Vagina (tissue), 2 donors: ENCODE data around the gene ZNF560. TPM values are rescaled to one million over a fixed set of nuclear protein-coding genes. Genes with fewer than 3 reads are reported as not detected.

Experiments
- DNase-seq, 2 donors: peaks; one replicate each; pipeline ENCODE4 v3.0.0-alpha.2; 2017; ENCODE audit errors: extremely low spot score in 2 of 2
- H3K27ac ChIP-seq: fragments of 200-600 bp; sonication (generic); one replicate; pipeline ENCODE4 v1.5.1; 2019
- H3K27me3 ChIP-seq: fragments of 200-600 bp; sonication (generic); one replicate; pipeline ENCODE4 v1.5.1; 2019
- H3K36me3 ChIP-seq, 2 donors: fragments of 200-600 bp; sonication (generic); one replicate each; pipeline ENCODE4 v1.5.1; 2017 to 2019
- H3K4me1 ChIP-seq: fragments of 200-600 bp; sonication (generic); one replicate; pipeline ENCODE4 v1.5.1; 2019
- H3K4me3 ChIP-seq, 2 donors: fragments of 200-600 bp; sonication (generic); 1 replicate in 1 of 2; 2 replicates in 1 of 2; pipeline ENCODE4 v1.5.1; 2016 to 2019
- H3K9me3 ChIP-seq: fragments of 200-600 bp; sonication (generic); one replicate; pipeline ENCODE4 v1.5.1; 2019
- POLR2A ChIP-seq, 2 donors: fragments of 450-650 bp; IDR thresholded peaks; one replicate each; pipeline ENCODE4 v1.6.1; 2017; ENCODE audit warnings: antibody characterized with exemption in 2 of 2, mild to moderate bottlenecking in 2 of 2, moderate library complexity in 2 of 2
- POLR2AphosphoS5 ChIP-seq, 2 donors: sonication (generic); formaldehyde crosslinking; IDR thresholded peaks; one replicate each; pipeline ENCODE4 v1.9.0; 2017; ENCODE audit warnings: antibody characterized with exemption in 2 of 2, mild to moderate bottlenecking in 2 of 2, low read depth in 1 of 2; ENCODE audit not compliant: insufficient read depth in 1 of 2
- intact Hi-C: fragments of 100-400 bp; cut with DNase I; formaldehyde crosslinking; loops from one replicate; pipeline ENCODE4 v1.15.1; 2023
- total RNA-seq: library from RNA; depleted of rRNA; stranded (reverse); fragments of >200 nt; gene quantifications from one replicate; pipeline ENCODE4 v1.2.3, GENCODE V29; 2016
- TF ChIP-seq, protein P1 (sequence below), 3 experiments: fragments of 450-650 bp in 2 of 3; fragments of 200-600 bp in 1 of 3; sonication (generic) in 1 of 3; IDR thresholded peaks; one replicate each; pipeline ENCODE4 v1.5.1; 2017 to 2019; ENCODE audit warnings: antibody characterized with exemption in 3 of 3, mild to moderate bottlenecking in 2 of 3, moderate library complexity in 2 of 3

Gene ZNF560
- total RNA-seq, 1 donor from 2014 or later: 0.49 TPM

DNA sequence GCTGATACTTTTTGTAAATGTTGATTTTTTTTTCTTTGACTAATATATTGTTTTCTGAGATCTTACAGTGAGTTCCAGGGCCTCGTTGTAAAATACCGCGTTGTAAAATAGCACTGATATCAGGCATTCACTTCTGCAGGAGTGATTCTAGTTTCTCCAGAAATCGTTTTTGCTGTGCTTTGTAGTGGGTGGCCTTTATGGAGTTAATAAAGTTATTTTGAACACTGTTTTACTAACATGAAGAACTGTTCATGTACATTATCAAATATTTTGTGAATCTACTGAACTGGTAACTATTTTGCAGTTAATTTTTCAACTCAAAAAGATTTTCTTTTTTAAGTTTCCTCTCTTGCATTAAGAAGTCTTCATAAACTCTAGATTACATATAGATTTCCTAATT is 62.1 kb downstream of the ZNF560 start:
- peak overlapping the region in 1 of 2 donors; percentile 71 for H3K4me3 ChIP-seq
- DNase-seq: no peak
- H3K9me3 ChIP-seq: no peaks in the 10 kb centered on the region
- intact Hi-C loops: no loop called here
- H3K36me3 ChIP-seq: peaks cover 0 to 21% of the 10 kb centered on the region in 2 donors
- peaks cover 23% of the 10 kb centered on the region for H3K4me1 ChIP-seq
- no peaks in the 10 kb centered on the region for H3K27me3 ChIP-seq
- no peak overlapping the region for H3K27ac ChIP-seq
- TF ChIP-seq POLR2A (IDR thresholded peaks at IDR 0.05): no peak
- no peak for TF ChIP-seq POLR2AphosphoS5 (IDR thresholded peaks at IDR 0.05; ENCODE audit: insufficient read depth in 1 of 2, low read depth in 1 of 2)
- TF ChIP-seq, protein P1, sequence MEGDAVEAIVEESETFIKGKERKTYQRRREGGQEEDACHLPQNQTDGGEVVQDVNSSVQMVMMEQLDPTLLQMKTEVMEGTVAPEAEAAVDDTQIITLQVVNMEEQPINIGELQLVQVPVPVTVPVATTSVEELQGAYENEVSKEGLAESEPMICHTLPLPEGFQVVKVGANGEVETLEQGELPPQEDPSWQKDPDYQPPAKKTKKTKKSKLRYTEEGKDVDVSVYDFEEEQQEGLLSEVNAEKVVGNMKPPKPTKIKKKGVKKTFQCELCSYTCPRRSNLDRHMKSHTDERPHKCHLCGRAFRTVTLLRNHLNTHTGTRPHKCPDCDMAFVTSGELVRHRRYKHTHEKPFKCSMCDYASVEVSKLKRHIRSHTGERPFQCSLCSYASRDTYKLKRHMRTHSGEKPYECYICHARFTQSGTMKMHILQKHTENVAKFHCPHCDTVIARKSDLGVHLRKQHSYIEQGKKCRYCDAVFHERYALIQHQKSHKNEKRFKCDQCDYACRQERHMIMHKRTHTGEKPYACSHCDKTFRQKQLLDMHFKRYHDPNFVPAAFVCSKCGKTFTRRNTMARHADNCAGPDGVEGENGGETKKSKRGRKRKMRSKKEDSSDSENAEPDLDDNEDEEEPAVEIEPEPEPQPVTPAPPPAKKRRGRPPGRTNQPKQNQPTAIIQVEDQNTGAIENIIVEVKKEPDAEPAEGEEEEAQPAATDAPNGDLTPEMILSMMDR (IDR thresholded peaks at IDR 0.05): no peak

DNA sequence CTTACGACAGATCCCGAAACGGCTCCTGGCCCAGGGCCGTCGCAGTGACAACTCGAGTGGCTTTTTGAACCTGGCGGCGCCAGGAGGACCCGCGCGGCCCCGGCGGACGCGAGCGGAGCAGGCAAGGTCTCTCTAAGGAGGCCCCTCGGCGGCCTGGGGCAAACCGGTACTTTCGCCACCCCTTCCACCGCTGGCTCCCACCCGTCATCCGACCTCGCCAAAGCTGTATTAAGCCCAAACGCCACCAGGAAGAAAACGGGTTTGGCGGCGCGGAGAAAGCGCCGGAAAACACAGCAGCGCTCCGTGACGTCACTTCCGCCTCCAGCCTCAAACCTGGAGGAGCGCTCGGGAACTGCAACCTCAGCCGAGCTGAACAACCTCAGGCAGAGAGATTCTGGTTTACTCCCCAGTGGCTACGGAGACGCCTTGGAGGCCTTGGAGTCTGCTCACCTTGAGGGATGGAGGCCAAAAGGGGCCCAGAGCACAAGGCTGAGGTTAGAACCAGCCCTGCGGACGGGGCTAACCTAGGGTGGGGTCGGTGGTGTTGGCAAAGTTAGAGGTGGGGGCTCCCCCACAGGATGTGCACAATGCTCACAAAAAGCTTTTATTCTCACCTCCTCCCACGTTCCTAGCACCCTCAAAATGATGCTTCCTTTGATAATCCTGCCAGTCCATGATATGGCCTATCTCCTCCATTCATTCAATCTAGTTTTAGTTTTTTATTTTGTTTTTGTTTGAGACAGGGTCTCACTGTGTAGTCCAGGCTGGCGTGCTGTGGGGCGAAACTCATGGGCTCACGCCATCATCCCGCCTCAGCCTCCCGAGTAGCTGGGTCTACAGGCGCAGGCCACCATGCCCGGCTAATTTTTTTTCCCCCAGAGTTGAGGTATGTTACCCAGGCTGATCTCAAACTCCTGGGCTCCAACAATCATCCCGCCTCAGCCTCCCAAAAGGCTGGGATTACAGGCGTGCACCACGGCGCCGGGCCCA is 62.8 kb downstream of the ZNF560 start, which contains the start of gene ZNF266:
TSS of gene ZNF266 (minus strand) at position 295 of the 990 bp plus-strand sequence. CDS start 15,484 bp downstream, outside the sequence.
- no peaks in the 10 kb centered on the region for H3K9me3 ChIP-seq
- H3K4me3 ChIP-seq: peak within 1 kb of the TSS; percentile 71 to 88
- peaks cover 0 to 28% of the 10 kb centered on the region in 2 donors for H3K36me3 ChIP-seq
- H3K4me1 ChIP-seq: peaks cover 23% of the 10 kb centered on the region
- TF ChIP-seq, protein P1 (IDR thresholded peaks at IDR 0.05): peak; percentile 32 to 73 (median 67)
- no peak for TF ChIP-seq POLR2A (IDR thresholded peaks at IDR 0.05)
- peak; percentile 75 to 84 for TF ChIP-seq POLR2AphosphoS5 (IDR thresholded peaks at IDR 0.05; ENCODE audit: insufficient read depth in 1 of 2, low read depth in 1 of 2)
- intact Hi-C loops: no loop called here
- no peak for DNase-seq
- no peaks in the 10 kb centered on the region for H3K27me3 ChIP-seq
- H3K27ac ChIP-seq: peak within 1 kb of the TSS; percentile 90

DNA sequence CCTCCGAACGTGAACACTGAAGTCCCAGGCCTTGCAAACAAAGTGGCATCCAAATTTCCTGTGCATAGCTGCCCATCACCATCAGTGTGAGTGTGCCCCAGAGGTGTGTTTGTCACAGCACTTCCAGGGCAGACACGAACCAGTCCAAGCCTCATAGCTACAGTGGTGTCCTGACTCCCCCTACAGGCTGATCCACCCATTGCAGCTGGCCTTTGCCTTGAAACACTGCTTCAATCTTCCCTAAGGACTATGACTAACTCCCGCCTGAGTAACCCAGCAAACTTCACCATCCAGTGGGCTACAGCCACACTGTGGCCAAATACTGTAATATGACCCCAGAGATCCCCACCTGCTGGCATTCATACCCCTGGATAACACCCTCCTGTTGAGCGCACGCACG is 66.9 kb downstream of the ZNF560 start:
- H3K27ac ChIP-seq: no peak overlapping the region
- H3K36me3 ChIP-seq: peaks cover 0 to 68% of the 10 kb centered on the region in 2 donors

DNA sequence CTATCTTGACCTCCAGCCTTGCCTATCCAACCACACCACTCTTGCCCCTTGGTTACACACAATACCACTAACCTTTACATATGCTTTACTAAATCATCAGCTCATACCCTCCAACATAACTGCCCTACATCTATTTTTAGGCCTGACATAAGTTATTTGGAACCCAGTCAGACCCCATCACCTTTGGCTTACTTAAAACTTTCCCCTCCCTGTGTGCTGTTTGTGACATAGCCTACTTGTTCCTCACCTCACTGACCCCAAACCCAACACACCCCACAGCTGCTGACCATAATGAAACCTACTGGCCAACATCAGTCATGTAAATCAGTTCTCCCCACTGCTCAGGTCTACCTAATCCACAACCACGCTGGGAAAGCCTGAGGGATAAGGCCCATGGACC is 68.0 kb downstream of the ZNF560 start:
- intact Hi-C loops: no loop called here
- TF ChIP-seq POLR2A (IDR thresholded peaks at IDR 0.05): no peak
- TF ChIP-seq, protein P1 (IDR thresholded peaks at IDR 0.05): no peak
- TF ChIP-seq POLR2AphosphoS5 (IDR thresholded peaks at IDR 0.05; ENCODE audit: insufficient read depth in 1 of 2, low read depth in 1 of 2): no peak
- no peak for DNase-seq
- Histone ChIP-seq H3K4me3 (no peak overlapping the region), H3K36me3 (peaks cover 0 to 75% of the 10 kb centered on the region in 2 donors), H3K27me3 (no peaks in the 10 kb centered on the region), H3K4me1 (peaks cover 15% of the 10 kb centered on the region), H3K9me3 (no peaks in the 10 kb centered on the region), H3K27ac (no peak overlapping the region)

More for the DNA sequence above, 66.9 kb downstream of the ZNF560 start:
- H3K4me1 ChIP-seq: peaks cover 23% of the 10 kb centered on the region
- H3K27me3 ChIP-seq: no peaks in the 10 kb centered on the region
- TF ChIP-seq POLR2AphosphoS5 (IDR thresholded peaks at IDR 0.05; ENCODE audit: insufficient read depth in 1 of 2, low read depth in 1 of 2) (no peak), POLR2A (IDR thresholded peaks at IDR 0.05) (no peak)
- TF ChIP-seq, protein P1 (IDR thresholded peaks at IDR 0.05): no peak
- no peak for DNase-seq
- H3K9me3 ChIP-seq: no peaks in the 10 kb centered on the region
- intact Hi-C loops: no loop called here
- no peak overlapping the region for H3K4me3 ChIP-seq
